ENCODE data around the gene ASB16. TPM values are rescaled to one million over a fixed set of nuclear protein-coding genes. Genes with fewer than 3 reads are reported as not detected.

Gene ASB16
- total and polyA plus RNA-seq, 9 of the 15 experiments (the other 6 are each of a cell fraction or from before 2014, with no cell fraction given), result 0.03 to 0.07 TPM; not detected in 7

- TF ChIP-seq THAP12 (CRISPR knock-in tag; IDR thresholded peaks at IDR 0.05), result peak; percentile 68; the same call in 1 of the 2 replicates
- TF ChIP-seq IFI16 (CRISPR knock-in tag; IDR thresholded peaks at IDR 0.05), result no peak
- no peak for TF ChIP-seq ERF (CRISPR knock-in tag; IDR thresholded peaks at IDR 0.05)
- no peak for TF ChIP-seq KAT7 (CRISPR knock-in tag; IDR thresholded peaks at IDR 0.05; ENCODE audit: borderline replicate concordance)
- TF ChIP-seq DDX20 (tag; IDR thresholded peaks at IDR 0.05; ENCODE audit: low read depth), result no peak
- no peak for TF ChIP-seq SFPQ (IDR thresholded peaks at IDR 0.05; ENCODE audit: low read depth, low read length)
- no peak for TF ChIP-seq KDM2B (CRISPR knock-in tag; IDR thresholded peaks at IDR 0.05)
- no peak for TF ChIP-seq ZNF668 (CRISPR knock-in tag; IDR thresholded peaks at IDR 0.05)
- TF ChIP-seq DACH1 (IDR thresholded peaks at IDR 0.05; ENCODE audit: partially characterized antibody), result no peak
- TF ChIP-seq SRSF3 (IDR thresholded peaks at IDR 0.05; ENCODE audit: insufficient read depth, low read length), result no peak
- no peak for TF ChIP-seq HINFP (tag; conservative IDR thresholded peaks at IDR 0.05; ENCODE audit: low read depth)
- TF ChIP-seq REST (IDR thresholded peaks at IDR 0.05; ENCODE audit: borderline replicate concordance), result no peak
- TF ChIP-seq REST (CRISPR knock-in tag; IDR thresholded peaks at IDR 0.05; ENCODE audit: low read depth), result no peak
- no peak for TF ChIP-seq KHSRP (IDR thresholded peaks at IDR 0.05)
Measured at GRCh38 chr17:44200478-44201155, 30.1 kb downstream of the ASB16 start (continued).
